ENCODE results near the gene CUZD1. TPM values are rescaled to one million over a fixed set of nuclear protein-coding genes. Genes with fewer than 3 reads are reported as not detected.

Gene CUZD1
- total and polyA plus RNA-seq, 2 of the 13 experiments (the other 11 are each of a cell fraction or from before 2014, with no cell fraction given) = 0.22 to 0.29 TPM

DNA sequence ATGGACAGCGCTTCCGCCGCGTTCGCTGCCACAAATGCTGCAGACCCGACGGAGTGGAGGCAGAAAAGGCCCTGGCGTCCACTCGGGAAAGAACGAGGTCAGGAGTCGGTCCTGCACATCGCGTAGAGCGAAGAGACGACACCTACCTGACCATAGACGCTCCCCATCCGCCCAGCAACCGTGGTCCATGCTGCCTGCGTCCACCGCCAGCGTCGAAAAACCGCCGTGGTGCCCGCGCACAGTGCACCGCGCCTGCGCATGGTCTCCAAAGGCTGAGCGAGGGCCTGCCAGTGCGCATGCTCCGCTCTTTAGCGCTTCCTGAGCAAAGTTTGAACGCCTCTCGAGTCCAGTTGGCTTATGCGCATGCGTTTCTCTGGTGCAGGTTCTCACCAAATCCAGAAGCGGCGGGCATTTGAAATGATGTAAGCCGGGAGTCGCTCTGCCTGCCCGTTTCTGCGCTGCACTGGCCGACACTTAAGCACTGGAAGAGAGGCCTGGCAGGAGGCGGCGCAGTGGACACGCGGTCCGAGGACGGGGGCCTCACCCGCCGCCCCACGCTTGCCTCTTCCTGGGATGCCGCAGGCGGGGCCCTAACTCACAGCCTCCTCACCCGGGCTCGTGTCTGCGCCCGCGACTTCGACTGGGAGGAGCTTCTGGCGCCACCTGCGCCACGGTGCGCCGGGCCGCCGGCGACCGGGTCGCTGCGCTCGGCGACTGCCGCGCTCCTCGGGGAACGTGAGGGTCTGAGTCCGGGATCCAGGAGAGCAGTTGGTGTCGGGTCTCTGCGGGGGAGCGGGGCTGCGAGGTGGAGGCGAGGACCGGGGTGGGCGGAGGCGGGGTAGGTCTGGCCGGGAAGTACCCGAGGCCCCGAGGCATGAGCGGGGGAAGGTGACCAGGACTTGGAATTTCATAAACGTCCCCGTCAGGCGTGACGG lies 33.9 kb upstream of the CUZD1 start, which contains the start of gene FAM24B (continued):
- TF ChIP-seq ZFP91 (CRISPR knock-in tag; IDR thresholded peaks at IDR 0.05; ENCODE audit: borderline replicate concordance) (peak; percentile 52; the same call in 1 of the 2 replicates), FUBP1 (CRISPR knock-in tag; IDR thresholded peaks at IDR 0.05; ENCODE audit: borderline replicate concordance) (no peak), EHMT2 (IDR thresholded peaks at IDR 0.05; ENCODE audit: borderline replicate concordance, low read depth, low read length) (no peak), ZNF563 (CRISPR knock-in tag; IDR thresholded peaks at IDR 0.05) (peak; percentile 52; the same call in 1 of the 2 replicates), ZNF790 (CRISPR knock-in tag; IDR thresholded peaks at IDR 0.05; ENCODE audit: borderline replicate concordance) (no peak), ZNF576 (CRISPR knock-in tag; IDR thresholded peaks at IDR 0.05) (no peak), ZNF503 (CRISPR knock-in tag; IDR thresholded peaks at IDR 0.05) (no peak), SMAD9 (CRISPR knock-in tag; IDR thresholded peaks at IDR 0.05) (no peak), ZNF296 (CRISPR knock-in tag; conservative IDR thresholded peaks at IDR 0.05) (no peak), ZNF777 (CRISPR knock-in tag; IDR thresholded peaks at IDR 0.05) (peak; percentile 96), ZMAT5 (CRISPR knock-in tag; IDR thresholded peaks at IDR 0.05; ENCODE audit: borderline replicate concordance, low read depth) (no peak), REPIN1 (CRISPR knock-in tag; IDR thresholded peaks at IDR 0.05; ENCODE audit: borderline replicate concordance, low read depth) (0 out of 2 replicates have a peak, but pooled peaks have one; percentile 23), ZNF530 (CRISPR knock-in tag; IDR thresholded peaks at IDR 0.05; ENCODE audit: low read depth) (no peak), ZFP36L2 (CRISPR knock-in tag; IDR thresholded peaks at IDR 0.05) (no peak)
- TF ChIP-seq, protein P1, sequence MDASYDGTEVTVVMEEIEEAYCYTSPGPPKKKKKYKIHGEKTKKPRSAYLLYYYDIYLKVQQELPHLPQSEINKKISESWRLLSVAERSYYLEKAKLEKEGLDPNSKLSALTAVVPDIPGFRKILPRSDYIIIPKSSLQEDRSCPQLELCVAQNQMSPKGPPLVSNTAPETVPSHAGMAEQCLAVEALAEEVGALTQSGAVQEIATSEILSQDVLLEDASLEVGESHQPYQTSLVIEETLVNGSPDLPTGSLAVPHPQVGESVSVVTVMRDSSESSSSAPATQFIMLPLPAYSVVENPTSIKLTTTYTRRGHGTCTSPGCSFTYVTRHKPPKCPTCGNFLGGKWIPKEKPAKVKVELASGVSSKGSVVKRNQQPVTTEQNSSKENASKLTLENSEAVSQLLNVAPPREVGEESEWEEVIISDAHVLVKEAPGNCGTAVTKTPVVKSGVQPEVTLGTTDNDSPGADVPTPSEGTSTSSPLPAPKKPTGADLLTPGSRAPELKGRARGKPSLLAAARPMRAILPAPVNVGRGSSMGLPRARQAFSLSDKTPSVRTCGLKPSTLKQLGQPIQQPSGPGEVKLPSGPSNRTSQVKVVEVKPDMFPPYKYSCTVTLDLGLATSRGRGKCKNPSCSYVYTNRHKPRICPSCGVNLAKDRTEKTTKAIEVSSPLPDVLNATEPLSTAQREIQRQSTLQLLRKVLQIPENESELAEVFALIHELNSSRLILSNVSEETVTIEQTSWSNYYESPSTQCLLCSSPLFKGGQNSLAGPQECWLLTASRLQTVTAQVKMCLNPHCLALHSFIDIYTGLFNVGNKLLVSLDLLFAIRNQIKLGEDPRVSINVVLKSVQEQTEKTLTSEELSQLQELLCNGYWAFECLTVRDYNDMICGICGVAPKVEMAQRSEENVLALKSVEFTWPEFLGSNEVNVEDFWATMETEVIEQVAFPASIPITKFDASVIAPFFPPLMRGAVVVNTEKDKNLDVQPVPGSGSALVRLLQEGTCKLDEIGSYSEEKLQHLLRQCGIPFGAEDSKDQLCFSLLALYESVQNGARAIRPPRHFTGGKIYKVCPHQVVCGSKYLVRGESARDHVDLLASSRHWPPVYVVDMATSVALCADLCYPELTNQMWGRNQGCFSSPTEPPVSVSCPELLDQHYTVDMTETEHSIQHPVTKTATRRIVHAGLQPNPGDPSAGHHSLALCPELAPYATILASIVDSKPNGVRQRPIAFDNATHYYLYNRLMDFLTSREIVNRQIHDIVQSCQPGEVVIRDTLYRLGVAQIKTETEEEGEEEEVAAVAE (CRISPR knock-in tag; IDR thresholded peaks at IDR 0.05; ENCODE audit: borderline replicate concordance) = no peak
- TF ChIP-seq, protein P2, sequence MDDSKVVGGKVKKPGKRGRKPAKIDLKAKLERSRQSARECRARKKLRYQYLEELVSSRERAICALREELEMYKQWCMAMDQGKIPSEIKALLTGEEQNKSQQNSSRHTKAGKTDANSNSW (CRISPR knock-in tag; IDR thresholded peaks at IDR 0.05; ENCODE audit: borderline replicate concordance) = no peak
